ENCODE data around the gene CAMK2D.

DNA sequence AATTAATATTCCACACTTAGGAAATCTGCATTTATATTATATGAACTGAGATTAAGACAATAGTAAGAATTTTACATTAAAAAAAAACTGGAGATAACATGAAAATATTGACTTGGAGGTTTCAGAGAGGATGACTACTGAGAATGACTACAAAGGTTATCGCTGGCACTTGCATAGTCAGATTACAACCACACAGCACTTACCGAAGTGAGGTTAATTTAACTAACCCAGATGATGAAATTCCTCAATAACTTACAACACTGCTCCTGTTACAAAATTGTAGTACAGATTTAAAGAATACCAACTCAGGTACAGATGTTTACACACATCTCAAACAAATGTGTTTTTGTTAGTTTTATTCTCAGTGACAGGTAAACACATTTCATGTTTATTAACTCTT is 283.5 kb downstream of the CAMK2D start:
- TF ChIP-seq, protein P1, sequence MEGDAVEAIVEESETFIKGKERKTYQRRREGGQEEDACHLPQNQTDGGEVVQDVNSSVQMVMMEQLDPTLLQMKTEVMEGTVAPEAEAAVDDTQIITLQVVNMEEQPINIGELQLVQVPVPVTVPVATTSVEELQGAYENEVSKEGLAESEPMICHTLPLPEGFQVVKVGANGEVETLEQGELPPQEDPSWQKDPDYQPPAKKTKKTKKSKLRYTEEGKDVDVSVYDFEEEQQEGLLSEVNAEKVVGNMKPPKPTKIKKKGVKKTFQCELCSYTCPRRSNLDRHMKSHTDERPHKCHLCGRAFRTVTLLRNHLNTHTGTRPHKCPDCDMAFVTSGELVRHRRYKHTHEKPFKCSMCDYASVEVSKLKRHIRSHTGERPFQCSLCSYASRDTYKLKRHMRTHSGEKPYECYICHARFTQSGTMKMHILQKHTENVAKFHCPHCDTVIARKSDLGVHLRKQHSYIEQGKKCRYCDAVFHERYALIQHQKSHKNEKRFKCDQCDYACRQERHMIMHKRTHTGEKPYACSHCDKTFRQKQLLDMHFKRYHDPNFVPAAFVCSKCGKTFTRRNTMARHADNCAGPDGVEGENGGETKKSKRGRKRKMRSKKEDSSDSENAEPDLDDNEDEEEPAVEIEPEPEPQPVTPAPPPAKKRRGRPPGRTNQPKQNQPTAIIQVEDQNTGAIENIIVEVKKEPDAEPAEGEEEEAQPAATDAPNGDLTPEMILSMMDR (conservative IDR thresholded peaks at IDR 0.05; ENCODE audit: low read depth in 2 of 2), result no peak
- TF ChIP-seq, protein P2, sequence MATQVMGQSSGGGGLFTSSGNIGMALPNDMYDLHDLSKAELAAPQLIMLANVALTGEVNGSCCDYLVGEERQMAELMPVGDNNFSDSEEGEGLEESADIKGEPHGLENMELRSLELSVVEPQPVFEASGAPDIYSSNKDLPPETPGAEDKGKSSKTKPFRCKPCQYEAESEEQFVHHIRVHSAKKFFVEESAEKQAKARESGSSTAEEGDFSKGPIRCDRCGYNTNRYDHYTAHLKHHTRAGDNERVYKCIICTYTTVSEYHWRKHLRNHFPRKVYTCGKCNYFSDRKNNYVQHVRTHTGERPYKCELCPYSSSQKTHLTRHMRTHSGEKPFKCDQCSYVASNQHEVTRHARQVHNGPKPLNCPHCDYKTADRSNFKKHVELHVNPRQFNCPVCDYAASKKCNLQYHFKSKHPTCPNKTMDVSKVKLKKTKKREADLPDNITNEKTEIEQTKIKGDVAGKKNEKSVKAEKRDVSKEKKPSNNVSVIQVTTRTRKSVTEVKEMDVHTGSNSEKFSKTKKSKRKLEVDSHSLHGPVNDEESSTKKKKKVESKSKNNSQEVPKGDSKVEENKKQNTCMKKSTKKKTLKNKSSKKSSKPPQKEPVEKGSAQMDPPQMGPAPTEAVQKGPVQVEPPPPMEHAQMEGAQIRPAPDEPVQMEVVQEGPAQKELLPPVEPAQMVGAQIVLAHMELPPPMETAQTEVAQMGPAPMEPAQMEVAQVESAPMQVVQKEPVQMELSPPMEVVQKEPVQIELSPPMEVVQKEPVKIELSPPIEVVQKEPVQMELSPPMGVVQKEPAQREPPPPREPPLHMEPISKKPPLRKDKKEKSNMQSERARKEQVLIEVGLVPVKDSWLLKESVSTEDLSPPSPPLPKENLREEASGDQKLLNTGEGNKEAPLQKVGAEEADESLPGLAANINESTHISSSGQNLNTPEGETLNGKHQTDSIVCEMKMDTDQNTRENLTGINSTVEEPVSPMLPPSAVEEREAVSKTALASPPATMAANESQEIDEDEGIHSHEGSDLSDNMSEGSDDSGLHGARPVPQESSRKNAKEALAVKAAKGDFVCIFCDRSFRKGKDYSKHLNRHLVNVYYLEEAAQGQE (IDR thresholded peaks at IDR 0.05; ENCODE audit: unreplicated experiment), result no peak
- TF ChIP-seq POLR2AphosphoS5 (IDR thresholded peaks at IDR 0.05; ENCODE audit: low read depth), result no peak
- no peak for TF ChIP-seq EZH2 (IDR thresholded peaks at IDR 0.05; ENCODE audit: low read depth, unreplicated experiment)
- TF ChIP-seq NANOG (IDR thresholded peaks at IDR 0.05; ENCODE audit: borderline replicate concordance), result no peak
- TF ChIP-seq EZH2phosphoT487 (IDR thresholded peaks at IDR 0.05; ENCODE audit: unreplicated experiment), result no peak
- no peak for TF ChIP-seq STAT1 (IDR thresholded peaks at IDR 0.05; ENCODE audit: unreplicated experiment)
- no peak for TF ChIP-seq CREB1 (CRISPR knock-in tag; IDR thresholded peaks at IDR 0.05; ENCODE audit: low read depth)
- no peak for TF ChIP-seq ZNF114 (CRISPR knock-in tag; IDR thresholded peaks at IDR 0.05)
- no peak for TF ChIP-seq JUNB (IDR thresholded peaks at IDR 0.05; ENCODE audit: unreplicated experiment)
- TF ChIP-seq, protein P3, sequence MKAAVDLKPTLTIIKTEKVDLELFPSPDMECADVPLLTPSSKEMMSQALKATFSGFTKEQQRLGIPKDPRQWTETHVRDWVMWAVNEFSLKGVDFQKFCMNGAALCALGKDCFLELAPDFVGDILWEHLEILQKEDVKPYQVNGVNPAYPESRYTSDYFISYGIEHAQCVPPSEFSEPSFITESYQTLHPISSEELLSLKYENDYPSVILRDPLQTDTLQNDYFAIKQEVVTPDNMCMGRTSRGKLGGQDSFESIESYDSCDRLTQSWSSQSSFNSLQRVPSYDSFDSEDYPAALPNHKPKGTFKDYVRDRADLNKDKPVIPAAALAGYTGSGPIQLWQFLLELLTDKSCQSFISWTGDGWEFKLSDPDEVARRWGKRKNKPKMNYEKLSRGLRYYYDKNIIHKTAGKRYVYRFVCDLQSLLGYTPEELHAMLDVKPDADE (IDR thresholded peaks at IDR 0.05), result no peak
